Measurements from ENCODE around the gene CDKL1.

The CDKL1 gene

GRCh38 chr14:50340963-50341362 is 55.7 kb downstream of the CDKL1 start:
- DNase-seq, result peak; percentile 33

GRCh38 chr14:50340045-50340444 is 56.6 kb downstream of the CDKL1 start:
- H4K5ac ChIP-seq (ENCODE audit: low read length), result no peak overlapping the region
- no peak overlapping the region for H3K4me3 ChIP-seq (ENCODE audit: low read length)
- H3K27ac ChIP-seq (ENCODE audit: low read depth, low read length), result no peak overlapping the region
- H3K9ac ChIP-seq (ENCODE audit: low read length), result no peak overlapping the region
- H4K8ac ChIP-seq (ENCODE audit: low read depth, low read length), result no peak overlapping the region
- H2AK5ac ChIP-seq (ENCODE audit: low read length), result no peak overlapping the region
- H3K18ac ChIP-seq (ENCODE audit: low read length), result no peak overlapping the region
- no peak overlapping the region for H3K4ac ChIP-seq (ENCODE audit: low read depth, low read length)
- no peak overlapping the region for H2BK15ac ChIP-seq (replicated peaks; ENCODE audit: low read depth)
- H3K23ac ChIP-seq (ENCODE audit: low read length), result no peak overlapping the region
- no peaks in the 10 kb centered on the region for H3K4me1 ChIP-seq (ENCODE audit: control insufficient read depth, low read depth, low read length)
- no peak overlapping the region for H3K4me2 ChIP-seq (ENCODE audit: low read length)
- no CpG with 5 or more reads among the region's 5 CpGs for WGBS (ENCODE audit: extremely low coverage, insufficient coverage, low lambda C conversion rate)
- H2BK120ac ChIP-seq (ENCODE audit: low read depth, low read length), result no peak overlapping the region
- H3K27me3 ChIP-seq (ENCODE audit: insufficient read depth, low read length, poor library complexity), result no peaks in the 10 kb centered on the region
- no peak for DNase-seq
- H3K56ac ChIP-seq (ENCODE audit: low read length), result no peak overlapping the region
- no peaks in the 10 kb centered on the region for H3K36me3 ChIP-seq (ENCODE audit: control insufficient read depth, insufficient read depth, low read length)
- no peaks in the 10 kb centered on the region for H3K79me2 ChIP-seq (ENCODE audit: control insufficient read depth, insufficient read depth, low read length)
- no peaks in the 10 kb centered on the region for H3K79me1 ChIP-seq (ENCODE audit: low read length)
- H2BK5ac ChIP-seq (ENCODE audit: low read length), result no peak overlapping the region

More at GRCh38 chr14:50340963-50341362, 55.7 kb downstream of the CDKL1 start:
- no peaks in the 10 kb centered on the region for H3K36me3 ChIP-seq (ENCODE audit: control insufficient read depth, insufficient read depth, low read length)
- no peak overlapping the region for H2BK120ac ChIP-seq (ENCODE audit: low read depth, low read length)
- H2BK15ac ChIP-seq (replicated peaks; ENCODE audit: low read depth), result no peak overlapping the region
- no peak overlapping the region for H3K23ac ChIP-seq (ENCODE audit: low read length)
- no peaks in the 10 kb centered on the region for H3K27me3 ChIP-seq (ENCODE audit: insufficient read depth, low read length, poor library complexity)
- H3K9ac ChIP-seq (ENCODE audit: low read length), result no peak overlapping the region
- no peak overlapping the region for H3K18ac ChIP-seq (ENCODE audit: low read length)
- no CpG with 5 or more reads among the region's 9 CpGs for WGBS (ENCODE audit: extremely low coverage, insufficient coverage, low lambda C conversion rate)
- H3K4ac ChIP-seq (ENCODE audit: low read depth, low read length), result no peak overlapping the region
- H3K4me3 ChIP-seq (ENCODE audit: low read length), result no peak overlapping the region
- no peak overlapping the region for H4K8ac ChIP-seq (ENCODE audit: low read depth, low read length)
- H4K5ac ChIP-seq (ENCODE audit: low read length), result no peak overlapping the region
- no peak overlapping the region for H3K4me2 ChIP-seq (ENCODE audit: low read length)
- no peaks in the 10 kb centered on the region for H3K79me2 ChIP-seq (ENCODE audit: control insufficient read depth, insufficient read depth, low read length)
- H3K56ac ChIP-seq (ENCODE audit: low read length), result no peak overlapping the region
- no peaks in the 10 kb centered on the region for H3K4me1 ChIP-seq (ENCODE audit: control insufficient read depth, low read depth, low read length)
- H2AK5ac ChIP-seq (ENCODE audit: low read length), result no peak overlapping the region
- no peak overlapping the region for H2BK5ac ChIP-seq (ENCODE audit: low read length)
- H3K27ac ChIP-seq (ENCODE audit: low read depth, low read length), result no peak overlapping the region
- H3K79me1 ChIP-seq (ENCODE audit: low read length), result no peaks in the 10 kb centered on the region

- H3K27me3 ChIP-seq (ENCODE audit: insufficient read depth, low read length, poor library complexity), result no peaks in the 10 kb centered on the region
- no peak overlapping the region for H3K27ac ChIP-seq (ENCODE audit: low read depth, low read length)
- no peak overlapping the region for H2AK5ac ChIP-seq (ENCODE audit: low read length)
- no peaks in the 10 kb centered on the region for H3K36me3 ChIP-seq (ENCODE audit: control insufficient read depth, insufficient read depth, low read length)
- H3K9ac ChIP-seq (ENCODE audit: low read length), result no peak overlapping the region
- no peaks in the 10 kb centered on the region for H3K79me1 ChIP-seq (ENCODE audit: low read length)
- H4K8ac ChIP-seq (ENCODE audit: low read depth, low read length), result no peak overlapping the region
- H3K4ac ChIP-seq (ENCODE audit: low read depth, low read length), result no peak overlapping the region
- no peak overlapping the region for H3K23ac ChIP-seq (ENCODE audit: low read length)
- no peak overlapping the region for H3K4me2 ChIP-seq (ENCODE audit: low read length)
- no peak overlapping the region for H2BK120ac ChIP-seq (ENCODE audit: low read depth, low read length)
- no peaks in the 10 kb centered on the region for H3K79me2 ChIP-seq (ENCODE audit: control insufficient read depth, insufficient read depth, low read length)
- H2BK15ac ChIP-seq (replicated peaks; ENCODE audit: low read depth), result no peak overlapping the region
- no peak overlapping the region for H4K5ac ChIP-seq (ENCODE audit: low read length)
- DNase-seq, result no peak
- H3K18ac ChIP-seq (ENCODE audit: low read length), result no peak overlapping the region
- no peak overlapping the region for H3K4me3 ChIP-seq (ENCODE audit: low read length)
- H3K4me1 ChIP-seq (ENCODE audit: control insufficient read depth, low read depth, low read length), result no peaks in the 10 kb centered on the region
- no peak overlapping the region for H3K56ac ChIP-seq (ENCODE audit: low read length)
- H2BK5ac ChIP-seq (ENCODE audit: low read length), result no peak overlapping the region
- no CpG with 5 or more reads among the region's 3 CpGs for WGBS (ENCODE audit: extremely low coverage, insufficient coverage, low lambda C conversion rate)
Measured at GRCh38 chr14:50339178-50339804, 57.4 kb downstream of the CDKL1 start.

- DNase-seq, result no peak
- Histone ChIP-seq H3K27me3 (ENCODE audit: insufficient read depth, low read length, poor library complexity) (no peaks in the 10 kb centered on the region), H3K79me1 (ENCODE audit: low read length) (no peaks in the 10 kb centered on the region), H3K27ac (ENCODE audit: low read depth, low read length) (no peak overlapping the region), H4K5ac (ENCODE audit: low read length) (no peak overlapping the region), H2AK5ac (ENCODE audit: low read length) (no peak overlapping the region), H3K23ac (ENCODE audit: low read length) (no peak overlapping the region), H2BK120ac (ENCODE audit: low read depth, low read length) (no peak overlapping the region), H3K4me1 (ENCODE audit: control insufficient read depth, low read depth, low read length) (no peaks in the 10 kb centered on the region), H3K36me3 (ENCODE audit: control insufficient read depth, insufficient read depth, low read length) (no peaks in the 10 kb centered on the region), H3K4me3 (ENCODE audit: low read length) (no peak overlapping the region), H3K56ac (ENCODE audit: low read length) (no peak overlapping the region), H3K79me2 (ENCODE audit: control insufficient read depth, insufficient read depth, low read length) (no peaks in the 10 kb centered on the region), H4K8ac (ENCODE audit: low read depth, low read length) (no peak overlapping the region), H2BK15ac (replicated peaks; ENCODE audit: low read depth) (no peak overlapping the region), H3K9ac (ENCODE audit: low read length) (no peak overlapping the region), H3K18ac (ENCODE audit: low read length) (no peak overlapping the region), H3K4me2 (ENCODE audit: low read length) (no peak overlapping the region), H2BK5ac (ENCODE audit: low read length) (no peak overlapping the region), H3K4ac (ENCODE audit: low read depth, low read length) (no peak overlapping the region)
- WGBS (ENCODE audit: extremely low coverage, insufficient coverage, low lambda C conversion rate), result no CpG with 5 or more reads among the region's 2 CpGs
Measured at GRCh38 chr14:50338587-50338986, 58.1 kb downstream of the CDKL1 start.

GRCh38 chr14:50335989-50336824 is 60.5 kb downstream of the CDKL1 start:
- Histone ChIP-seq H3K79me1 (ENCODE audit: low read length) (no peaks in the 10 kb centered on the region), H3K4me1 (ENCODE audit: control insufficient read depth, low read depth, low read length) (no peaks in the 10 kb centered on the region), H3K27me3 (ENCODE audit: insufficient read depth, low read length, poor library complexity) (no peaks in the 10 kb centered on the region), H3K36me3 (ENCODE audit: control insufficient read depth, insufficient read depth, low read length) (no peaks in the 10 kb centered on the region), H3K4me2 (ENCODE audit: low read length) (no peak overlapping the region), H3K27ac (ENCODE audit: low read depth, low read length) (no peak overlapping the region), H2BK5ac (ENCODE audit: low read length) (no peak overlapping the region), H3K4ac (ENCODE audit: low read depth, low read length) (no peak overlapping the region), H2BK120ac (ENCODE audit: low read depth, low read length) (no peak overlapping the region), H3K79me2 (ENCODE audit: control insufficient read depth, insufficient read depth, low read length) (no peaks in the 10 kb centered on the region), H4K5ac (ENCODE audit: low read length) (no peak overlapping the region), H3K4me3 (ENCODE audit: low read length) (no peak overlapping the region), H3K23ac (ENCODE audit: low read length) (no peak overlapping the region), H2BK15ac (replicated peaks; ENCODE audit: low read depth) (no peak overlapping the region), H2AK5ac (ENCODE audit: low read length) (no peak overlapping the region), H3K9ac (ENCODE audit: low read length) (no peak overlapping the region), H3K18ac (ENCODE audit: low read length) (no peak overlapping the region), H3K56ac (ENCODE audit: low read length) (no peak overlapping the region), H4K8ac (ENCODE audit: low read depth, low read length) (no peak overlapping the region)
- DNase-seq, result peak; percentile 33
- WGBS (ENCODE audit: extremely low coverage, insufficient coverage, low lambda C conversion rate), result no CpG with 5 or more reads among the region's 7 CpGs
